NCI-H446 (cell line): ENCODE results near the gene ICAM2.
"Not testable (repeated sequence)": the region's sequence is repeated elsewhere in the genome, so short reads cannot be mapped to it uniquely, and the experiment has no call there.

Source experiments
- DNase-seq, 2 experiments: peaks; one replicate each; lab custom pipeline; 2025; lab: John Stamatoyannopoulos, UW

Gene ICAM2

GRCh38 chr17:64042700-64043485 is 22.5 kb upstream of the ICAM2 start:
- DNase-seq = no peak

- no peak for DNase-seq
These were observed 21.5 kb upstream of the ICAM2 start for GRCh38 chr17:64041912-64042311.

GRCh38 chr17:64040206-64040605 is 19.8 kb upstream of the ICAM2 start:
- DNase-seq = no peak

DNA sequence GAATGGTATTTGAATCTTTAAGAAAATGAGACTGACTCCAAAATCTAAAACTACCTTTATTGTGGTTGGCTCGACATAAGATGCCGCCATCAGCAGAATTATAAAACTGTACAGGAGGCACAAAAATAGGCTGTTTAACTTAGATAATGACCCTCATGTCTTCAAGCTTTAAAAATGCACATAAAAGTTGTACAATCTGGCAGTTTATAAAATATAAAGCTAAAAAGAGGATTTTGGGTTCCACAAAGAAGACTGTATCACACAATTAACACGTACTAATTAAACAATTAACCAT is 18.6 kb upstream of the ICAM2 start:
- no peak for DNase-seq

DNA sequence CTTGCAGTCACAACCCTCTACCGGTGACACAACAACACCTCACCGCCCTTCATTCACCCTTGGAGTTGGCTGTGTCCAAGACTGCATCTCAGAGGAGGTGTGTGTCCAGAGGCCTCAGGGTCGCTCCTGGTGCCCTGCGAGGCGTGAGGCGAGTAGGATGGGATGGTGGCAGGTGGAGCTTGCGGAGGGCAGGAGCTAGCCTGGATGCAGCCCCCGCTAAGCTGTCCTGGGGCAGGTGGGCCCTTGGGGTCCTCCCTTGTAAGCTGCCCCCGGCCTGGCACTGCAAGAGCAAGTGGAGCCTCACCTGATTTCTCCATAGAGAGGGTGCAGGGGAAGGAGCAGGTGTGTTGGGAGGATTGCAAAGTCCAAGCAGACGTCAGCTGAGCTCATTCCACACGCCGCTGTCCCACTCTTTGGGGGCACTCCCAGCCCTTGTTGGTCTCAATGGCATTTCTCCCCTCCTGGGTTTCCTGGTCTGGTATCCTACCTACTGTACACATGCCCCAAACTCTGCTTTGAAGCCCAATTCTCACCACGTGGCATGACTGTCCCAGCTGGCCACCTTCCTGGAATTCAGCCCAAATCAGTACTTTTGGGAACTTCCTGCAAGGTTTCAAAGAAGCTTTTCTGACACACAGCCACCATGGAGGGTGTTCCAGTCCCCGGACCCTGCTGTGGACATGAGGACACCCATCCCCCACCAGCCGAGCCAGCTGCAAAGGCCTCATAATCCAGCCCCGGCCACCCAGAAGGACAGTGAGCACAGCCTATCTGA is 18.1 kb upstream of the ICAM2 start:
- no peak for DNase-seq

GRCh38 chr17:64037802-64038201 is 17.4 kb upstream of the ICAM2 start:
- DNase-seq = no peak

DNA sequence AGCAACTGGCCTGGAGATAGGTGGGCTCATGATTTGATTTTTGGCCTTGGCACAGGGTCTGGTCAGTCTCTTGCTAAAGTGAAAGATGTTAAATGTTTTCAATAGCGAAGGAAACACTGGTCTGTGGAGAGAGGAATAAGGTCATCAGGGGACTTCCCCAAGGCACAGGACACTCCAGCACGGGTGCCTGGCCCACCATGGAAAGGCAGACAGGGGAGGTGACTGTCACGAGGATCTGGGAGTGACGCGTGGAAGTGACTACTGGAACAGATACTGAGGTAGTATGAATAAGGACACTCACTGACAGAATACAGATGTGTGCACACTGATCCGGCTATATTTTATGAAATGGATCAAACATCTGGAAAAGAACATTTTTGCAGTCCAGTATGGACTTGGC is 16.7 kb upstream of the ICAM2 start:
- DNase-seq = no peak

DNA sequence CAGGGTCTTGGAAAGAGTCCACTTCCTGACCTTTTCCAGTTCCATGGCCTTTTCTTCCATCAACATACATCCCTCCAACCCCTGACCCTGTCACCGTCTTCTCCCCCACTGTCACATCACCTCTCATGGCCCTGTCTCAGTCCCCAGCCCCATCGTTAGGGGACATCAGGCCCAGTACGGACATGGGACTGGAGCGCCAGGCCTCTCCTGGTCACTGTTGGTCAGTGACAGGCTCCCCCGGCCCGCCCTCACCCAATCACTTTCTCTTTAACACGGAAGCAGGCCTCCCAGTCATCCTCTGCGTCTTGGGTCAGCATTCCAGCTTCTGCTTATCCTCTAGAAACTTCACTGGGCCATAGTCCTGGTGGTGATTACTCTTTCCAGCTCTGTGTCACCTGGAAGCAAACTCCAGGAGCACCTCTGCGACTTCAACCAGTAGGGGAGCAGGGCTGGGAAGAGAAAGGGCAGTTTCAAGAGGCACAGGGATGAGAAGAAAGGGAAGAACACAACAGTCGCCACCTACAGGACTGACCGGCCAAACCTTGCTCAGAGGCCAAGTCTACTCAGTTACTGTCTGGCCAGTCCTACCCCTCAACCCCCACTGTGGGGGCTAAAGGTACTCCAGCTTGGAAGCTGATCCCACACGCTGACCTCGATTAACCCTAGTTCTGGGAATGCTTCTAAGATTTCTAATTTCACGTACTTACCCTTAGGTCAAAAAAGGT is 15.9 kb upstream of the ICAM2 start:
- no peak for DNase-seq

DNA sequence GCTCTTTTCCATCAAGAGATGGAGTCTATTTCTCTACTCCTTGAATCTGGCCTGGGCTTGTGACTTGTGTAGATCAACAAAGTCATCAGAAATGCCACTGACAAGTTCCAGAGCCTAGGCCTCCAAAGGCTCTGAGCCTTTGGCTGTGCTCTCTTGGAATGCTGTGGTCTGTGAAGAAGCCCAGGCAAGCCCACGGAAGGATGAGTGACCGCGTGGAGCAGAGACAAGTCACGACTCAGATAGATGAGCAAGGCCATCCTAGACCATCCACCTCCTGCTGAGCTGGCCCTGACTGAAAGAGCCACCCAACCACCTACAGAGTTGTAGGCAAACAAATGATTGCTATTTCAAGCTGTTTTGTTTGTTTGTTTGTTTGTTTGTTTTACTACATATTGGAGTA is 11.6 kb upstream of the ICAM2 start:
- DNase-seq = no peak

- peak in 1 of 2 experiments; percentile 48 for DNase-seq
These were observed 8.5 kb upstream of the ICAM2 start for GRCh38 chr17:64028874-64029464.

- peak; percentile 21 to 69 for DNase-seq
These were observed 5.4 kb upstream of the ICAM2 start for GRCh38 chr17:64025732-64026294.

DNA sequence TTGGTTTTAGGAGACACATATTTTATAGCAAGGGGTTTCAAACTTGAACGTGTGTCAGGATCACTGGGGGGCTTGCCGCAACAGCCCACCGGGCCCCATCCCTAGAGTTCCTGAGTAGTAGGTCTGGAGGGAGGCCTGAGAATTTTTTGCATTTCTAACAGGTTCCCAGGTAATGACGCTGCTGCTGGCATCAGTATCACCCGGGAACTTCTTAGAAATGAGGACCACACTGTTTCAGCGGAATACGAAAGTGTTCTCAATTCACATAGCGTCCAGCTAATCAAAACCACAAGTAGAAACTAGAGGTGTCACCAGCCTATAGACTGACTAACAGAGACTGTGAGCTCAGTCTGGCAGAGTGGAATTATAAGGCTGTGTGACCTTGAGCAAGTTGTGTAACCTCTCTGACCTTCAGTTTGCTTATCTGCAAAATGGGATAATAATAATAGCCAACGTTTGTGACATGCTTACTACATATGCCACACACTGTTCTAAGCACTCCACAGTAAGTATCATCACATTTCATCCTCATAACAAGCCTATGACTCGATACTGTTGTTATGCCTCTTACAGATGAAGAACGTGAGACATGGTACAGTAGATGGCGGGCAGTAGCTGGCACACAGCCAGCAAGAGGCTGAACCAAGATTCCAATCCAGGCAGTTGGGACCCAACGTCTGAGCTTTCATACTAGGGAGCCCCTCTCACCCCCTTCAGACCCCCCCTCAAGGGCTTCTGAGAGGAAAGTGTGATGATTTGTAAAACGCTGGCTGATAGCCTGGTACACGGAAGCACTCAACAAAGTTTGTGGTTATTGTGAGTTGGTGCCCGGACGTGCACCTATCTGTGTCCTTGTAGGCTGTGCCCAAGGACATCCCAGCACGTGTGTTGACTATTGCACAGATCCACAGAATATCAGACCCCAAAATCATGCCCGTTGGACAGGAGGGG is 4.6 kb upstream of the ICAM2 start:
- no peak for DNase-seq

DNA sequence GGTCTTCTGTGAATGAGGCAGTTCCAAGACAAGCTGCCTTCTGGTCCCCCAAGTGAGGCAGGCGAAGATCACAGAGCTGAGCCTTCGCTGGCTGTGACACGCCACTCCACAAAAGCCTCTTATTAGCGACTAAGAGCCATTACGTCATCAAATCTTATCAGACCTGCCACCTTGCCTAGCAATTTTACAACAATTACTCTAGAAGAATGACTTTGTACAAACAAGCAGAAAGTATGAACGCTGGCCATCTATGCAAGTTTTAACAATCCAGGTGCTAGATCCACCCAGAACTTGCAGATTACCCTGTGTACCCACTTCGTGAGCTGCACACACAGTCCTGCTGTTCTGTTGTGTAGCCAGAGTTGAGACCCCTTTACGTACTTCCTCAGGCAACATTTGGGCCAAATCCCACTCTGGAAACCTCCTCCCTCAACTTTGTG is 3.8 kb upstream of the ICAM2 start:
- no peak for DNase-seq

- no peak for DNase-seq
These were observed 2.2 kb upstream of the ICAM2 start for GRCh38 chr17:64022611-64023063.

DNA sequence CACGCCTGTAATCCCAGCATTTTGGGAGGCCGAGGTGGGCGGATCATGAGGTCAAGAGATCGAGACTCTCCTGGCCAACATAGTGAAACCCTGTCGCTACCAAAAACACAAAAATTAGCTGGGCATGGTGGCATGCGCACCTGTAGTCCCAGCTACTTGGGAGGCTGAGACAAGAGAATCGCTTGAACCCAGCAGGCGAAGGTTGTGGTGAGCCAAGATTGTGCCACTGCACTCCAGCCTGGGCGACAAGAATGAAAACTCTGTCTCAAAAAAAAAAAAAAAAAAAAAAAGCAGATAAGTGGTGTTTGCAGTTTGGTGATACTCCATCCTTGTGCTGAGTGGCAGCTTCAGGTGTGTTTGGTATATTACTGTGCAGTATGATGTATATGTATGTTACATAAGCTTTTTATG is 877 bp downstream of the ICAM2 start:
- DNase-seq = not testable (repeated sequence)

DNA sequence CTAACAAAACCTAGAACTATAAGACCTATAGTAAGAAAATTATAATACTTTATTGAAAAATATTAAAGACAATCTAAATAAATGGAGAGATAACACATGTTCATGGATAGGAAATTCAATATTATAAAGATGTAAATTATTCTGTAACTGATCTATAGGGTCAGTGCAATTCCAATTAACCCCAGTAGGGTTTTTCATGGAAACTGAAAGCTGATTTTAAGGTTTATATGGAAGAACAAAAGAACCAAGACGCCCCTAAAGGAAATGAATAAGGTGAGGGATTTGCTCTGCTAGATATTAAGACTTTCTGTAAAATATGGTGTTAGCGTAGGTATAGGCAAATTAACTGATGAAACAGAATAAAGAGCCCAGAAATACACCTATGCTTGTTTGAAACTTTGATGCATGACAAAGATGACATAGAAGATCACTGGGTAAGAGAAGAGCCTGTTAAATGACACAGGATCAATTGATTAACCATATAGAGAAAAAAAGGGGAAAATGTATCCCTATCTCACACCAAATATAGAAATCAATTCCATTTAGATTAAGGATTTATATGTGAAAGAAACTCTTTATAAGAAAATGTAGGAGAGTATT is 3.0 kb downstream of the ICAM2 start:
- no peak for DNase-seq

GRCh38 chr17:64016974-64017373 is 3.5 kb downstream of the ICAM2 start:
- no peak for DNase-seq

GRCh38 chr17:64016231-64016784 is 4.1 kb downstream of the ICAM2 start:
- no peak for DNase-seq

DNA sequence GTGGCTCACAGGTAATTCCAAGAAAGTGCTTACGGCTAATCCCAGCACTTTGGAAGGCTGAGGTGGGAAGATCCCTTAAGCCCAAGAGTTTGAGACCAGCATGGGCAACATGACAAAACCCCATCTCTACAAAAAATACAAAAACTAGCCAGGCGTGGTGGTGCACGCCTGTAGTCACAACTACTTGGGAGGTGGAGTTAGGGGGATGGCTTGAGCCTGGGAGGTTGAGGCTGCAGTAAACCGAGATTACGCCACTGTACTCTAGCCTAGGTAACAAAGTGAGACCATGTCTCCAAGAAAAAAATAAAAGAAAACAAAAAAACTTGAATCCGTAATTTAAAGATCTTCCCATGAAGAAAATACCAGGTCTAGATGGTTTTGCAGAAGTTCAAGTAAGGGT is 5.0 kb downstream of the ICAM2 start:
- DNase-seq = no peak
